Activated naive CD8-positive, alpha-beta T cell treated with anti-CD3 and anti-CD28 coated beads, Interleukin-2, amount 50 U/mL, for 24 hours (primary cell): ENCODE measurements around the gene POU2AF3.
A peak's percentile ranks its signal among the peaks of the same experiment; 100 is the strongest.
"Not testable (repeated sequence)": the region's sequence is repeated elsewhere in the genome, so short reads cannot be mapped to it uniquely, and the experiment has no call there.

Experiments
- ATAC-seq: fragments of 150-1000 bp; cut with Tn5 transposase; one replicate; pipeline ENCODE4 v1.10.0; 2021
- DNase-seq: peaks from one replicate; pipeline ENCODE4 v3.0.0; 2021
- H3K27ac Mint-ChIP-seq: one replicate; pipeline ENCODE4 v1.8.0; 2021; ENCODE audit warnings: mild to moderate bottlenecking, mixed read lengths
- H3K27me3 Mint-ChIP-seq: one replicate; pipeline ENCODE4 v1.8.0; 2021; ENCODE audit warnings: mixed read lengths
- H3K36me3 Mint-ChIP-seq: one replicate; pipeline ENCODE4 v1.8.0; 2021; ENCODE audit warnings: low read depth, mixed read lengths
- H3K4me1 Mint-ChIP-seq: one replicate; pipeline ENCODE4 v1.8.0; 2021; ENCODE audit warnings: mixed read lengths
- H3K4me3 Mint-ChIP-seq: one replicate; pipeline ENCODE4 v1.8.0; 2021; ENCODE audit warnings: mild to moderate bottlenecking, moderate library complexity, mixed read lengths
- H3K9me3 Mint-ChIP-seq: one replicate; pipeline ENCODE4 v1.8.0; 2021; ENCODE audit warnings: mixed read lengths

POU2AF3 gene

DNA sequence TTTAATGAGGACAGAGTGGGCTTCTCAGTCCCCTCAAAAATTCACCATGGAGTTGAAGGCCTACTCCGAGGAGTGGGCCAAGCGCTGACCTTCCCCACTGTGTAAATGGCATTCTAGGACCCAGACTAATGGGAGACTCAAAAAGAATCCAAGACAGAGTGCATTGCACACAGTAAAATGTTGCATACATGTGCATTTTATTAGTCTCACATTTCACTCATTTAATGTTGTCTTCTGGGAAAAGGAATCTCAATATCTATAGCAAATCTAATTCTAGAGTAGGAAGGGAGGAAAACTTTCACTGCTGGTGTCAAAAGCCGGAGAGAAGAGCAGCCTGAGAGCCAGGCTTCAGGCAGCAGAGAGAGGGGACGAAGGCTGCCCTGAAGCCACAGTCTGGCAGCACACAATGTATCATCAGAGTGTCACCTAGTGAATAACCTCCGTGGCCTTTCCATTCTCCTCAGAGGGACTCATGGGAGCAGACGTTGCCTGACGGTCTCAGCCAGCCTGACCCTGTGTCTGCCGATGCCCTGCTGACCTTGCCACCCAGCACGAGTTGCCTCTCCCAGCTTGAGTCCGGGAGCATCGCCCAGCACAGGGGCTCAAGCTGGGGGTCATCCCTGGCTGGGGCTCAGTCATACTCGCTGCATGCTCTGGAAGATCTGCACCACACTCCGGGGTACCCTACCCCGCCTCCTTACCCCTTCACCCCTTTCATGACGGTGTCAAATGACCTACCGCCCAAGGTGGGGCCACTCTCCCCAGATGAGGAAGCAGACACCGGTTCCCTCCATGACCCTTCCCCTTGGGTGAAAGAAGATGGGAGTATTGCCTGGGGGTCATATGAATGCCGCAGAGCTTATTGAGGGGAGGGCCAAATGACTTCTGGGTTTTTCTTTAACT is 12.9 kb upstream of the POU2AF3 start:
- no peak overlapping the region for H3K4me3 Mint-ChIP-seq
- no peaks in the 10 kb centered on the region for H3K36me3 Mint-ChIP-seq
- no peaks in the 10 kb centered on the region for H3K9me3 Mint-ChIP-seq
- no peaks in the 10 kb centered on the region for H3K27me3 Mint-ChIP-seq
- H3K27ac Mint-ChIP-seq = no peak overlapping the region
- DNase-seq (no peak), ATAC-seq (no peak)
- H3K4me1 Mint-ChIP-seq = no peaks in the 10 kb centered on the region

DNA sequence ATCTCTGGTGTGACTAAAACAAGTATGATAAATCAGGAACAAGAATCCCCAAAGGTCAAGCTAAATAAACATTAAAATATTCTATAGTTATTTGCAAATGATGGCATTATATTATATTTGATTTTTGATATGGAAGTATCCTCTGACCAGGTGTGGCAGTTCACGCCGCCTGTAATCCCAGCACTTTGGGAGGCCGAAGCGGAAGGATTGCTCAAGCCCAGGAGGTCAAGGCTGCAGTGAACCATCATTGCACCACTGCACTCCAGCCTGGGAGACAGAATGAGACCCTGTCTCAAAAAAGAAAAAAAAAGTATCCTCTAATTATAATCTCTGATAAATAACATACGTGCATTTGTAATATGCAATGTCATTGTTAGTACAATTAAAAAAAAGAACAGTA is 6.6 kb upstream of the POU2AF3 start:
- no peaks in the 10 kb centered on the region for H3K36me3 Mint-ChIP-seq
- no peaks in the 10 kb centered on the region for H3K9me3 Mint-ChIP-seq
- H3K27me3 Mint-ChIP-seq = peaks cover 5% of the 10 kb centered on the region
- H3K4me3 Mint-ChIP-seq = no peak overlapping the region
- no peaks in the 10 kb centered on the region for H3K4me1 Mint-ChIP-seq
- DNase-seq = no peak
- no peak overlapping the region for H3K27ac Mint-ChIP-seq
- ATAC-seq = no peak

DNA sequence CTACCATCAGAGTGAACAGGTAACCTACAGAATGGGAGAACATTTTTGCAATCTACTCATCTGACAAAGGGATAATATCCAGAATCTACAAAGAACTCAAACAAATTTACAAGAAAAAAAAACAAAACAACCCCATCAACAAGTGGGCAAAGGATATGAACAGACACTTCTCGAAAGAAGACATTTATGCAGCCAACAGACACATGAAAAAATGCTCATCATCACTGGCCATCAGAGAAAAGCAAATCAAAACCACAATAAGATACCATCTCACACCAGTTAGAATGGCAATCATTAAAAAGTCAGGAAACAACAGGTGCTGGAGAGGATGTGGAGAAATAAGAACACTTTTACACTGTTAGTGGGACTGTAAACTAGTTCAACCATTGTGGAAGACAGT is 5.9 kb upstream of the POU2AF3 start:
- ATAC-seq, H3K4me1 Mint-ChIP-seq, H3K36me3 Mint-ChIP-seq, H3K27ac Mint-ChIP-seq, DNase-seq, H3K4me3 Mint-ChIP-seq, H3K9me3 Mint-ChIP-seq, H3K27me3 Mint-ChIP-seq: not testable (repeated sequence)

DNA sequence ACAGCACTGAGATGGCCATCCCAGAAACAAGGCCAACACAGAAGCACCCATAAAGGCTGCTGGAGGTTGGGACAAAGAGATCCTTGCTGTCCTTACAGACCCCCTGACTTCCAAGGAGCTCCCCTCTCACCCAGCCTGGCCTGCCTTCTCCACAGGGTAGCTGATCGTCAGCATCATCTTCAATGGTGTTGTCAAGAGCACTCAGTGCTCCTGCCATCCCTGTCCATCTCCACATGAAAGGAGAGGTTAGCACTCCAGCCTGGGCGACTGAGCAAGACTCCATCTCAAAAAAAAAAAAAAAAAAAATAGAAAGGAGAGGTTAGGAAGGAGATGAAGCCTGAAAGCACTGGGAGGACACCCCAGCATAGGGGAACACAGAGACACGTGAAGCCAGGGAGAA is 2.1 kb upstream of the POU2AF3 start:
- peaks cover 35% of the 10 kb centered on the region for H3K27me3 Mint-ChIP-seq
- no peak overlapping the region for H3K4me3 Mint-ChIP-seq
- no peak overlapping the region for H3K27ac Mint-ChIP-seq
- H3K36me3 Mint-ChIP-seq = no peaks in the 10 kb centered on the region
- ATAC-seq = no peak
- H3K9me3 Mint-ChIP-seq = no peaks in the 10 kb centered on the region
- peaks cover 2% of the 10 kb centered on the region for H3K4me1 Mint-ChIP-seq
- DNase-seq = no peak

DNA sequence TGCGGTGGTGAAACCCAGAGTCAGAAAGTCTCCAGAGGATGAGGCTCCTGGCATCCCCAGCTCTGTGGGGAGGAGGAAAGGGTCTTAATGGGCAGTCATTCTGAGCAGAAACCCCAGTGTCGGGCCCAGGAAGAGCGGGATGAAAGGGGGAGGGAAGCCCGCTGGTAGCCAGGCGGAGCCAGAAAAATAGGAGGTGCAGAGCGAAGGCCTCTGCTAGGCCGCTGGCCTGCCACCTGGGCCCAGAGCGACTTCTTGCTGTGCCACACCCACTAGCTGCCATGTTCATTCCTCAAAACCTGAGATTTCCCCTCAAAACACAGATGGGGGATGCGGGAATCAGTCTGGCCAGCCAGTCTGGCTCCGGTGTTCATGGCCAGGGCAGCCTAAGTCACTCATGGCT is 650 bp upstream of the POU2AF3 start:
- peaks cover 2% of the 10 kb centered on the region for H3K4me1 Mint-ChIP-seq

DNA sequence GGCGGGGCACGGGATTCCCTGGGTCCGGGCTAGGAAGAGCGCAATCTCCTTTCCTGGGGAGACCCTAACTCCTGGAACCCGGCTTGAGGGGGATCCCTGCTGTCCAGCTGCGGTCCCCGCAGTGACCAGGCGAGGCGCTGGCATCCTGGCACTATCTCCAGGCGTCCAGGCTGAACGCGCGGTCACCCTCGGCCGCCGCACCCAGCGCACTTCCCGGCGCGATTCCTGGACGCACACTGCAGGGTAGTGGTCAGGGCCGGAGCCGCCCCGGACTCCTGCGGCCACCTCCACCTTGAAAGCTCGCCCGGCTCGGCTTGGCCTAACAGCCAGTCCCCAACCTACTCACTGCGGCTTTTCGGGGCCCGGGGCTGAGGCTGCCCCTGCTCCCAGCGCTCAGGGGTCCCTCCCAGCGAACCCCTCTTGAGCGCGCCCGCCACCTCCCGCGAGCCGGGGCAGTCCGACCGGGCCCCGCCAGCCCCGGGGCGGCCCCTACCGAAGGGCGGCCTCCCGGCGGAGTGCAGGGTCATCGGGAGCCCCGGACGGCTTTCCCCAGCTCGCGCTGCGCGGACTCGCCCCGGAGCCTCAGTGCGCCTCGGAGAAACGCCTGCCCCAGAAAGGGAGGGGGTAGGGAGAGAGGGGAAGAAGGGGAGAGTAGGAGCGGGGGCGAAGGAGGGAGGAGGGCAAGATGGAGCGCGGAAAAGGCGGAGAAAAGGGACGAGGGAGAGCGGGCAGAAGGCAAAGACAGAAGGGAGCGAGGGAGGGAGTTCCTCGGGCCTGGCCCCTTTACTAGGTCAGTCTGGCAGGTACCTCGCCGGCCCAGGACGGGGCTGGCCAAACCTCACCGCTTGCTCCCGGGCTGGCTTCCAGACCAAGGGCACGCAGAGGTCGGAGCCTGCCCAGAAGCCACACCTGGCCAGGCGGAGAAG is 1.0 kb downstream of the POU2AF3 start:
- DNase-seq (peak; percentile 17), ATAC-seq (peak; percentile 37)
- H3K36me3 Mint-ChIP-seq = no peaks in the 10 kb centered on the region
- peaks cover 2% of the 10 kb centered on the region for H3K4me1 Mint-ChIP-seq
- H3K27me3 Mint-ChIP-seq = peaks cover 33% of the 10 kb centered on the region
- H3K4me3 Mint-ChIP-seq = no peak overlapping the region
- H3K9me3 Mint-ChIP-seq = no peaks in the 10 kb centered on the region
- no peak overlapping the region for H3K27ac Mint-ChIP-seq

More for the DNA sequence above, 650 bp upstream of the POU2AF3 start:
- H3K27ac Mint-ChIP-seq = no peak overlapping the region
- ATAC-seq (no peak), DNase-seq (no peak)
- no peaks in the 10 kb centered on the region for H3K36me3 Mint-ChIP-seq
- H3K4me3 Mint-ChIP-seq = no peak overlapping the region
- H3K27me3 Mint-ChIP-seq = peaks cover 33% of the 10 kb centered on the region
- no peaks in the 10 kb centered on the region for H3K9me3 Mint-ChIP-seq

DNA sequence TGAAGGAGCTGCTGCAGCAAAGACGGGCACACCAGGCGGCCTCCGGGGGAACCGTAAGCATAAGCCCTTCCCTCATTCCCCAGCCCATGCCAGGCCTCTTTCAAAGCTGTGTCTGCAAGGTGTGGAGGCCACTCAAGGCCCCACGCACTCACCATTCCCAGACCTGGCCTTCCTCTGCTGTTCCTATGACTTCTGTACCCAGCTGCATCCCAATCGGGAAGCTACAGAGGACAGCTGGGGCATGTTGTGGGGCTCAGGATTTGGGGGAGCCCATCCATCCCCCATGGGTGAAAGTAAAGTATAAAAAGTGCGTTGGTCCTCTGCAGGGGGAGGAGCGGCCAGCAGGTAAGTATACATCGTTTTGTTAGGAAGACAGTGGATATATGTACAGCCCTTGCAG is 2.2 kb downstream of the POU2AF3 start:
- DNase-seq = no peak
- no peak overlapping the region for H3K4me3 Mint-ChIP-seq
- H3K9me3 Mint-ChIP-seq = no peaks in the 10 kb centered on the region
- no peak for ATAC-seq
- H3K36me3 Mint-ChIP-seq = no peaks in the 10 kb centered on the region
- peaks cover 33% of the 10 kb centered on the region for H3K27me3 Mint-ChIP-seq
- peaks cover 2% of the 10 kb centered on the region for H3K4me1 Mint-ChIP-seq
- H3K27ac Mint-ChIP-seq = no peak overlapping the region

DNA sequence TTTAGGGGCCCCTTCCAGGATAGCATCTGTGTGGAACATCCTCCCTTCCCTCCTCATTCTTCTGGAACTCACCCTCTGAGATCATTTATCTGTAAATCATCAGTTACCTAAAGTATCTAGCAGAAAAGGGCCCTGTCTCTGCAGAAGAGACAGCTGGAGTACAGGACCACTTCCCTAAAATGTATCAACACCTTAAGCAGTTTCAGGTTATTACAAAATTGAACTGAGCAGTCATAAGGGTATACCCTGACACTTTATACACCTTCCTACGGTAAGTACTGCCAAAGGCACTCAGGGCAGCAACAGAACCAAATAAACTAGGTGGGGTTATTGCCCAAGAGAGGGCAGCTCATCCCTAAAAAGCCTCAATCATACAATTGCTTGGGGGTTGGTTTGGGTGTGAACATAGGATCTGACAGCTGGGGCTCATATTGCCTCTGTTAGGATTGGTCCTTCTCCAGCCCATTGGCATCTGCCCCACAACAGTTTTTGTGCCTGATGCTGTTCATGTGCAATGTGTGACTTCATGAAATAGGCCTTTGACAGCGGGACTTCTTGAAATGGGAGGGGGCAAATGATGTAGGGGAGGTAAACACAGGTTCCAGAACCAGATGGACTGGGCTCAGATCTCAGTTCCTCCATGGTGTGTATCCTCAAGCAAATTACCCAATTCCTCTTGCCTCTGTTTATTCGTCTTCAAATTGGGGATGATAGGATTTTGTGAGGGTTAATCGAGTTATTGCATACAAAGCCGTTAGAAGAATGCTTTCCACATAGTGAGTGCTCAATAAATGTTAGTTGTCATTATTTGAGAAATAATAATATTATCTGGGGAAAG is 2.9 kb downstream of the POU2AF3 start:
- DNase-seq (no peak), ATAC-seq (peak; percentile 33)
- peaks cover 33% of the 10 kb centered on the region for H3K27me3 Mint-ChIP-seq
- peaks cover 2% of the 10 kb centered on the region for H3K4me1 Mint-ChIP-seq
- no peaks in the 10 kb centered on the region for H3K9me3 Mint-ChIP-seq
- H3K36me3 Mint-ChIP-seq = no peaks in the 10 kb centered on the region
- H3K27ac Mint-ChIP-seq = no peak overlapping the region
- H3K4me3 Mint-ChIP-seq = no peak overlapping the region

DNA sequence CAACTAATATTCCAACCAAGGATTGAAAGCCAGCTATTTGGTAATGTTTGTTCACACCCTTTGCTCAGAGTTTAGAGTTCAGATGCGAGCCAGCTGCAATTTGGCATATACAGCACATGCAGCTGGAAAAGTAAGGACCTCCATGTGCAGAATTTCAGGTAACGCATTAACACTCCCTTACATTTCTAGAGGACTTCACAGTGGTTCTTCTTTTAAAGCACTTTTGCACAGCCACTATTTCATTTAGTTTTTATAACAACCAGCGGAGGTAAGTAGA is 3.4 kb downstream of the POU2AF3 start:
- no peaks in the 10 kb centered on the region for H3K9me3 Mint-ChIP-seq
- no peak overlapping the region for H3K4me3 Mint-ChIP-seq
- peaks cover 30% of the 10 kb centered on the region for H3K27me3 Mint-ChIP-seq
- H3K36me3 Mint-ChIP-seq = no peaks in the 10 kb centered on the region
- peaks cover 2% of the 10 kb centered on the region for H3K4me1 Mint-ChIP-seq
- DNase-seq (no peak), ATAC-seq (no peak)
- H3K27ac Mint-ChIP-seq = no peak overlapping the region

DNA sequence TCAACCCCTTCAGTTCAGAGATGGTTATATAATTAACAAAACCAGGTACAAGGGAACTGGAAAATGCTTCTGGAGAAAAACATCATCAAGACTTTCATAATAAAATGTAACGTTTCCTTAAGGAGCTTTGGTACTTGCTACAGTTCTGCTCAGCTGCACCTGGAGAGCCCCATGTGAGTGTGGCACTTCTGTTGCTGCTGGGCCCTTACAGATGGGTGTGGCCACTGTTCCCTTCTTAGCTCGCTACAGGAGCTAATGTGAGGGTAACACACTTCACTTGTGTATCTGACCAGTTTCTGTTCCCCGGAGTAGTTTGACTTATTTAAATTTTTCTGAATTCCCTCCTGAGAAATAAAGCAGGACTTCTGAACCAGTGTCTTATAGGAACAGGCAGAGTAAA is 4.0 kb downstream of the POU2AF3 start:
- DNase-seq (no peak), ATAC-seq (no peak)
- Mint-ChIP-seq H3K36me3 (no peaks in the 10 kb centered on the region), H3K4me3 (no peak overlapping the region), H3K27me3 (peaks cover 29% of the 10 kb centered on the region), H3K27ac (no peak overlapping the region), H3K9me3 (no peaks in the 10 kb centered on the region), H3K4me1 (peaks cover 2% of the 10 kb centered on the region)

DNA sequence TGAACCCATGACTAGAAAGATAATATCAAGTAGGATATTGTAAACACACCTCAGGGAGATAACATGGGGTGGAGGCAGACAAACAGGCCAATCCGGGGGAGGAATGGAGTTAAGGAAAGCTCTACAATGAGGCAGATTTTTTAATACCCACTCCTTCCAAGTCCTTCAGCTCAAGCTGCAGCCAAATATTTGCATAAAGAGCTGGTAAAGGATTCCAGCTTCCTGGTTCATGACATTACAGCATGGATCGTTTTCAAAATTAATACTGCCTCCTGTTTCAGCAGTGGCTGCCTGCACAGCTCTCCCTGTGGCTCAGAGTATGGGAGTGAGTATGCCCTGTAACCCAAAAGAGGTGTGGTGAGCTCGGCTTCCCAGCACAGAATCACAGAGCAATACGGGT is 5.1 kb downstream of the POU2AF3 start:
- H3K27me3 Mint-ChIP-seq = peaks cover 25% of the 10 kb centered on the region
- H3K36me3 Mint-ChIP-seq = no peaks in the 10 kb centered on the region

DNA sequence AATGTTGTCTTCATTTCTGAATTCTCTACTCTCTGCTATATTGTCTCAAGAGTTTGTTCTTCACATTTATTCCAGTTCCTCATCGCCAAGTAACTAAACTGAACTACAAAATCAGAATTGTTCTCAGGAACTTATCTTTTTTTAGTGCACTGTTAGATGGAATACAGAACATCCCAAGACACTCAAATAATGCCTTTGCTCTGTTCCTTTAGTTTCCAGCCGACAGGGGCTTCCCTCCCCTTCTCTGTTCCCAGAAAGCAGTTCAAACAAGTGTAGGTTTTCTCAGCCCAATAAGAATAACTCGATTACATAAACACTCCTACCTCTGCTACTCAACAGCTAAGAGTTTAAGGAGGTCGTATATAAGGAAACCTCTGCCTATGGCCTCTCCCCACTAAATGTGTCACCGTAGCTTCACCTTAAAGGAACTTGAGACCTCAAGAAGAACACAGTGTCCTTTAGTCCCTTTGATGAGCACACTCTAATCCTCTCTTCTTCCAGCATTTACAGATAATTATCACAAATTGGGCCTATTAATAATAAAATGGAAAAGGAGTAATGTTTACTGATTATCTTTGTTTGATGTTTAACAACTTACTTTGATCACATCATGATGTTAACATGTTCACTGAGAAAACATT is 6.9 kb downstream of the POU2AF3 start:
- Mint-ChIP-seq H3K9me3 (no peaks in the 10 kb centered on the region), H3K4me3 (no peak overlapping the region), H3K27me3 (peaks cover 16% of the 10 kb centered on the region), H3K27ac (no peak overlapping the region), H3K4me1 (no peaks in the 10 kb centered on the region), H3K36me3 (no peaks in the 10 kb centered on the region)
- DNase-seq = no peak
- ATAC-seq = no peak

More for the DNA sequence above, 5.1 kb downstream of the POU2AF3 start:
- no peak overlapping the region for H3K4me3 Mint-ChIP-seq
- no peaks in the 10 kb centered on the region for H3K9me3 Mint-ChIP-seq
- no peaks in the 10 kb centered on the region for H3K4me1 Mint-ChIP-seq
- DNase-seq (no peak), ATAC-seq (no peak)
- no peak overlapping the region for H3K27ac Mint-ChIP-seq

DNA sequence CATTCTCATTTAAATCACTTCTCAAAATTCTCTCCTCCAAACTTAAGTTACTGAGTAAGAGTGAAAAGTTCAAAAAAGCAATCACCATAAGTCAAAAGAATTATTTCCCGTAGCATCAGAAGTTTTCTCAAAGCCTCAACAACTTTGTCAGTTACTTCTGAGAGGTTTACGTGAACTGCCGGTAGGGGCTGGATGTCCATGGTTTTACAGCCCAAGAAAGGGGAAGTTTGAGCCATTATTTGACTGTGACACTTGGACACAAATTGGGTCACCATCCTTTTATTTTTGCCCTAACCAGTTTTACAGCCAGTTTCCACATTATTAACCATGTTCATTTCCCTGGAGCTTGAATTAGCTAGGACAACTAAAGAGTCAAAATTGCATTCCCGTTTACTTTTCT is 7.5 kb downstream of the POU2AF3 start:
- H3K36me3 Mint-ChIP-seq = no peaks in the 10 kb centered on the region

DNA sequence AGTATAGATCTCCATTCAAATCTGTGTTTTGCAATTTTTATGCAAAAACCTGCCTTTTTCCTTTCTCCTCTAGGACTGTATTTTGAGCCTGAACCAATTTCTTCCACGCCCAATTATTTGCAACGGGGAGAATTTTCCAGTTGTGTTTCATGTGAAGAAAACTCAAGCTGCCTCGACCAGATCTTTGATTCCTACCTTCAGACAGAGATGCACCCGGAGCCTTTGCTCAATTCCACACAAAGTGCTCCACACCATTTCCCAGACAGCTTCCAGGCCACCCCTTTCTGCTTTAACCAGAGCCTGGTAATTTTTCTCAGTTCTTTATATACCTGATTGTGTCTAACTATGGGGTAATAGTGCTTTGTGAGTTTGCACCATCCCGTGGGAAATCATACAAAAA is 8.0 kb downstream of the POU2AF3 start:
- Mint-ChIP-seq H3K36me3 (no peaks in the 10 kb centered on the region), H3K4me1 (no peaks in the 10 kb centered on the region), H3K27ac (no peak overlapping the region), H3K9me3 (no peaks in the 10 kb centered on the region), H3K27me3 (peaks cover 8% of the 10 kb centered on the region), H3K4me3 (no peak overlapping the region)
- DNase-seq = no peak
- no peak for ATAC-seq

More for the DNA sequence above, 7.5 kb downstream of the POU2AF3 start:
- ATAC-seq = no peak
- Mint-ChIP-seq H3K4me3 (no peak overlapping the region), H3K27ac (no peak overlapping the region), H3K9me3 (no peaks in the 10 kb centered on the region), H3K4me1 (no peaks in the 10 kb centered on the region), H3K27me3 (peaks cover 10% of the 10 kb centered on the region)
- DNase-seq = no peak
